HG03060 (cell line): ENCODE results near the gene SHROOM3.

Experiments
- ATAC-seq: cut with Tn5 transposase; IDR thresholded peaks from one replicate; pipeline ENCODE4 v1.9.1; 2021; ENCODE audit warnings: low read depth, moderate number of reproducible peaks; ENCODE audit not compliant: unreplicated experiment

SHROOM3 gene

DNA sequence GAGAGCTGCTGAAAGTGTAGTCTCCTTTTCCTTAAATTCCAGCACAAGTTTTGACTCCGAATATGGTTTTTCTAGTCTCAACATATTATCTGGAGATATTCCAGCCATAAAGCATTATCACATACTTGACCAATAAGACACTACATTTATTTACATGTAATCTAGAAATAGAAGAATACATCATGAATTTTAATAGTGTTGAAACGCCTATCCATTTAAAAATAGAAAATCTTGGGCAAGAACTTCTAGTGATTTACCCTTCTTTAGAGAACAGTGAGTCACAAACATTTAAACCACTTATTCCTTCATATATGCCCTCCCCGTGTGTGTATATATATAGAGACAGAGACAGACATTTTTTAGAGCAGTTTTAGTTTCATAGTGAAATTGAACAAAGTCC is 301.4 kb downstream of the SHROOM3 start:
- ATAC-seq = no peak

DNA sequence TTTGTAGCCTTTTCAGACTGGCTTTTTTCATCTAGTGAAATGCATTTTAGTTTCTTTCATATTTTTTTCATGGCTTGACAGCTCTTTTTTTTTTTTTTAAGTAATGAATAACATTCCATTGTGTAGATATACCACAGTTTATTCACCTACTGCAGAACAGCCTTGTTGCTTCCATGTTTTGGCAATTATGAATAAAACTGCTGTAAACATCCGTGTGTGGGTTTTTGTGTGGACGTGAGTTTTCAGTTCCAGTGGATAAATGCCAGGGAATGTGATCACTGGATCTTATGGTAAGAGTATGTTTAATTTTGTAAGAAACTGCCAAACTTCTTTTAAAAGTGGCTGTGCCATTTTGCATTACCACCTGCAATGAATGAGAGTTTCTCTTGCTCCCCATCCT is 302.2 kb downstream of the SHROOM3 start:
- ATAC-seq = no peak

GRCh38 chr4:76737771-76738085 is 302.7 kb downstream of the SHROOM3 start:
- no peak for ATAC-seq

DNA sequence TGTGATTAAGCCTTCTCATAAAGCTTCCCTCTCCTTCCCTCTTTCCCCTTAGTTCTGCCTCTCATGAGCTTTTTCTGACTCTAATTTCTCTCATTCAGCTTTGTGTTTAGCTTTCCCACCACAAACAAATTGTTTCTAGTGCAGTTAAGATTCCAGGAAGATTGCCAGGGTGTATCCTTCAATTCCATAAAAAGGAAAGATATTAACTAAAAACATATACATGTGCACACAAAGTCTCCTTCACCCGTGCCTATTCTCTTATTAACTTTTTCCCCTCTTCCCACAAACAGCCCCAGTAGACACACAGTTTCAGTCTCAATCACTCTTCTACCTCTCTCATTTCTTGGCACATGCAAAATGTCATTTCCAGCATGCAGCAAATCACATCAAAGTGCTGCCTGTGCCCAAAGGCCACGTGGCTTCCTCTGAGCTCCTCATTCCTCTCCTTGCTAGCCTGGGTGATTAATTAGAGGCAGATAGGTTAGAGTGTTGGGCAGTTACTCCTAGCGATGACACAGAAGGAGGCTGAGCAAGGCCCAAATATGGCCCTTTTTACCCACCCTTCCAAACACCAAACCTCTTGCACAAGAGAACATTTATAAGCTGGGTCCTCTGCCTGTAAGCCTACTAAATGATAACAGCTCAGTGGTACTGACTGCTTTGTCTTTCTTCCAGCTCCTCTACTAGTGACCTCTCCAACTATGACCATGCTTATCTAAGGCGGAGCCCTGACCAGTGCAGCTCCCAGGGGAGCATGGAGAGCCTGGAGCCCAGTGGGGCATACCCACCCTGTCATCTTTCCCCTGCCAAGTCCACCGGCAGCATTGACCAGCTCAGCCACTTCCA is 303.3 kb downstream of the SHROOM3 start:
- no peak for ATAC-seq

DNA sequence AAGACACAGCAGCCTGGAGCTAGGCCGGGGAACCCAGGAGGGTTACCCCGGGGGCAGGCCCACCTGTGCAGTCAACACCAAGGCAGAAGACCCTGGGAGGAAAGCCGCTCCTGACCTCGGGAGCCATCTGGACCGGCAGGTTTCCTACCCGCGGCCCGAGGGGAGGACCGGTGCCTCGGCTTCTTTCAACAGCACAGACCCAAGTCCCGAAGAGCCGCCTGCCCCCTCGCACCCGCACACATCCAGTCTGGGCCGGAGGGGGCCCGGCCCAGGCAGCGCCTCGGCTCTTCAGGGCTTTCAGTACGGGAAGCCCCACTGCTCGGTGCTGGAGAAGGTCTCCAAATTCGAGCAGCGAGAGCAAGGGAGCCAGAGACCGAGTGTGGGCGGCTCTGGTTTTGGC is 305.2 kb downstream of the SHROOM3 start:
- ATAC-seq = no peak

GRCh38 chr4:76740866-76741662 is 306.0 kb downstream of the SHROOM3 start:
- no peak for ATAC-seq

DNA sequence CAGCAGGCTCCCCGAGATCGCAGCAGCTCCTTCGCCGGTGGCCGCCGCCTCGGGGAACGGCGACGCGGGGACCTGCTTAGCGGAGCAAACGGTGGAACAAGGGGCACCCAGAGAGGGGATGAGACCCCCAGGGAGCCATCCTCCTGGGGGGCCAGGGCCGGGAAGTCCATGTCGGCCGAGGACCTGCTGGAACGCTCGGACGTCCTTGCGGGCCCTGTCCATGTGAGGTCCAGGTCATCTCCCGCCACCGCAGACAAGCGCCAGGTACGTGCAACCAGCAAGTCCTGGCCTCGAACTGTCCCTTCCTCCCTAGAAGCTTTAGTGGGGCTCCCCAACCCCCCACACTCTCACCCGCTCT is 306.6 kb downstream of the SHROOM3 start:
- no peak for ATAC-seq

DNA sequence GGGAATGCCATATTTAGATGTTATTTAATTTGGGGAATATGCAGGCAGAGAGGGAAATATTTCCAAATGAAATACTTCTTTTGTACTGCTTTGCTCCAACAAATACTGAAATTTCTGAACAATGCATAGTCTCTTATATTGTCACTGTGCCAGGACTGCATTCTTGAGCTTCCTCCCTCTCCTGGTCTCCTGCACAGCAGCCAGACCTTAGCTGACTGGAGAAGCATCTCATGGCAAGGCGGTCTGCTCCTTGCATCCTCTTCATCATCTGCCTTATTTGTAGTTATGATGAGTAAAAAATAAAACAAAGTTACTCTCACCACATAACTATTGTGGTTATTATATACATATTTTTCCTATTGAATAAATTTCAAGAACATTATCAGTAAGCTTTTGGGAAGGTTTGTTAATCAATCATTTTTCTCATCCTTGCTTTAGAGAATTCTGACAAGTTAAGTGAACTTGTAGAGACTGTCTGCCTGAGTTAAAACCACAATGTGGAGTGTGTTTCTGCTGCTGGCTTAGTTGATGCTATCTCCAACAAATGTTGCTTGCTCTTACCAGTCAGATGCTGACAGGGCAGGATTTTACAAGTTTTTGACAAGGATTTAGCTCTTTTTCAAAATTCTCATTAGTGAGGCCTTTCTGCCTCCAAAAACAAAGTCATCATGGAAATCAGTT is 309.4 kb downstream of the SHROOM3 start:
- ATAC-seq = no peak

- ATAC-seq = no peak
Measured at GRCh38 chr4:76745240-76745639, 310.2 kb downstream of the SHROOM3 start.

DNA sequence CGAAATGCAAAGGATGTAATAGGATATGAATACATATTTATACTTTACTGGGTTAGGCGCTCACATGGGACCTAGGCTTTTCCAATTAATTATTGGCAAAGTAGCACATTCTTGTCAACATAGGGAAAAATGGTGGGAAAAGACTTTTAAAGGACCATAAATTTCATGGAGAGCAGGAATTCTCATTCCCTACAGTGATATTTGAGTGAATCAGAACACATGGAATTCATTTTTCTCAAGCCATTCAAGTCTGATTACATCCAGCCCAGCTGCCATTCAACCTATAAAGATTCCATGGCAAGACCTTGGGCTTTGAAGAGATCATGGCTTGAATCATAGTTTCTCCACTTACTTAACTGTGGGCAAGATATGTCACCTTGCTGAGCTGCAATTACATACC is 312.5 kb downstream of the SHROOM3 start:
- ATAC-seq = no peak

GRCh38 chr4:76748649-76749048 is 313.6 kb downstream of the SHROOM3 start:
- no peak for ATAC-seq

DNA sequence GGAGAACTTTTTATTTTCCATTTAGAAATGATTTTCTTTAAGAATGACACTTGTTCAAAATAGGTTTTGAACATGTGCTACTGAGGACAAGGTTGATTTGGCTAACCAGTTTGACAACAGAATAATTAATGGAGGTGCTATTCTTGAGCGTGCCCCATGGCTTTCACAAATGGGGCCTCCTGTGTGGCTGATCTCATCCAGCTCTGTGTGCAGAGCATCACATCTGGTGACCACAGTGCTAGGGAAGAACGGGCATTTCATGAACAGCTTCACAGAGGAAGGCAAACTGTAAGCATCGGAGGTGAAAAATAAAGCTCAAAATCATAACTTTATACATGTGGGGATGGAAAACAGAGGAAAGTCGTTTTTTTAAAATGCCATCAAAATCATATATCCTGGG is 314.3 kb downstream of the SHROOM3 start:
- no peak for ATAC-seq

- no peak for ATAC-seq
Measured at GRCh38 chr4:76750716-76751115, 315.7 kb downstream of the SHROOM3 start.

DNA sequence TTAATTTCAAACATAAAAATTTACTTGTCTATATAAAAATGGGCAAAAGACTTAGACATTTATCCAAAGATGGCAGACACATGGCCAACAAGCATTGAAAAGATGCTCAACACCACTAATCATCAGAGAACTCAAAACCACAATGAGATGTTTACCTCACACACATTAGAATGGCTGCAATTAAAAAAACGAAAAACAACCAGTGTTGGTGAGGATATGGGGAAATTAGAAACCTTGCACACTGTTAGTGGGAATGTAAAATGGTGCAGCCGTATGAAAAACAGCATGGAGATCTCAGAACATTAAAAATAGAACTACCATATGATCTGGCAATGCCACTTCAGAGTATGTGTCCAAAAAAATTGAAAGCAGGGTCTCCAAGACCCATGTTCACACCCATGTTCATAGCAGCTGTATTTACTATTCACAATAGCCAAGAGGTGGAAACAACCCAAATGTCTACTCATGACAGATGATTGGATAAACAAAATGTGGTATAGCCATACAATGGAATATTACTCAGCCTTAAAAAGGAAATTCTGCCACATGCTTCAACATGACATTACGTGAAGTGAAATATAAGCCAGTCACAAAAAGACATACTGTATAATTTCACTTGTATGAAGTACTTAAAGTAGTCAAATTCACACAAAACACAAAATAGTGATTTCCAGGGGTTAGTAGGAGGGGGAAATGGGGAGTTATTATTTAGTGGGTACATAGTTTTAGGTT is 316.7 kb downstream of the SHROOM3 start:
- ATAC-seq = no peak

DNA sequence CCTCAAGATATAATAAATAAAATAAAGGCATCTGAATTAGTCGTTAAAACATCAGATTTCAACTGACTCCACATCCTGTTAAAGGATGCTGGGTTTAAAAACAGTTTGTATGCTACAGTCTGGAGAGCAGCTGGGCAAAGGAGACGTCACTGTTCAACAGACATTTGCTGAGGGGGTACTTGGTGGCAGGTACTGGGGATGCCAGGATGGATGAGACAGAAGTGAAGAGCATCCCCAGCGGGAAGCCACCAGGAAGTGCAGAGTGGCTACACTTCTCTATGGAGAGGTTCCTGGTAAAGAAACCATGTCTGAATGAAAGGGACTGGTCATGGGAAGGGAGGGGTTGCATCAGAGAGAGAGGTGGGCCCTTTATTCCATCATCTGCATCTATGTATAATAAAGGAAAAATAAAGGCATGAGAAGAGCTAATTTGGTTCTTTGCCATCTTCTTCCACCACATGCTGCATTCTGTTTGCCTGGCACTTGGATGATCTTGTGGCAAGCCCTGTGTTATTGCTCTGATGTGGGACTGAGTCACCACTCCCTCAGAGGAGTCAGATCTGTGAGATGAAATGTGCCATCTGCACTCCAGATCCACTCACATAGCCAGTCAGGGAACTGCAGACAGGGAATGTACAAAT is 318.0 kb downstream of the SHROOM3 start:
- ATAC-seq = no peak

GRCh38 chr4:76753814-76754213 is 318.8 kb downstream of the SHROOM3 start:
- no peak for ATAC-seq

DNA sequence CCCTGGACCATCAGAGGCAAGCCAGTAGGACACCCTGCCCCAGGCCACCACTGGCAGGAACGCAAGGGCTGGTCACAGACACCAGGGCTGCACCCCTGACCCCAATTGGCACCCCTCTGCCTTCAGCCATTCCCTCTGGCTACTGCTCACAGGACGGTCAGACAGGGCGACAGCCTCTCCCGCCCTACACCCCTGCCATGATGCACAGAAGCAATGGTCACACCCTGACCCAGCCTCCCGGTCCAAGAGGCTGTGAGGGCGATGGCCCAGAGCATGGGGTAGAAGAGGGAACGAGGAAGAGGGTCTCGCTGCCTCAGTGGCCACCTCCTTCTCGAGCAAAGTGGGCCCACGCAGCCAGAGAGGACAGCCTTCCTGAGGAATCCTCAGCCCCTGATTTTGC is 319.4 kb downstream of the SHROOM3 start:
- ATAC-seq = no peak

DNA sequence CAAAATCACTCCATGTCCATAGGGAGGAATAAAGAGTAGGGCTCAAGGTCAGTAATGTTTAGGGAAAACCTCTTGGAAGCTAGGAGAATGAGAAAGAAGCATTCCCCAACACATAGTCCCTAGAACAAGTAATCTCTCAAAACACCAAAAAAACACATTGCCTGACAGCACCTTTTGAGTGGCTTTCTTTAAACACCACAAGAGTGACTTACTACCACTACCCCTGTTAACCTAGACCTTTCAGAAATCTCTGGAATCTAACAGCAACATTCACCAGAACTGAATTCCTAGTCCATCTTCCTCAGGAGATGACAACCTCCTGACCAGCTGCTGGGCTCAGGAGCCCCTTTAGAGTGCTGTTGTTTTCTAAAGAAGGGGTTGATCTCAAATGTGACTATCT is 320.7 kb downstream of the SHROOM3 start:
- no peak for ATAC-seq

GRCh38 chr4:76756416-76756815 is 321.4 kb downstream of the SHROOM3 start:
- ATAC-seq = no peak

- no peak for ATAC-seq
Measured at GRCh38 chr4:76757418-76757939, 322.4 kb downstream of the SHROOM3 start.
